GM21390 (cell line): Measurements from ENCODE around the gene UGGT2.
"Not testable (repeated sequence)": the region's sequence is repeated elsewhere in the genome, so short reads cannot be mapped to it uniquely, and the experiment has no call there.

Experiments
- ATAC-seq: cut with Tn5 transposase; IDR thresholded peaks from one replicate; pipeline ENCODE4 v1.9.1; 2021; ENCODE audit not compliant: unreplicated experiment

UGGT2 gene

DNA sequence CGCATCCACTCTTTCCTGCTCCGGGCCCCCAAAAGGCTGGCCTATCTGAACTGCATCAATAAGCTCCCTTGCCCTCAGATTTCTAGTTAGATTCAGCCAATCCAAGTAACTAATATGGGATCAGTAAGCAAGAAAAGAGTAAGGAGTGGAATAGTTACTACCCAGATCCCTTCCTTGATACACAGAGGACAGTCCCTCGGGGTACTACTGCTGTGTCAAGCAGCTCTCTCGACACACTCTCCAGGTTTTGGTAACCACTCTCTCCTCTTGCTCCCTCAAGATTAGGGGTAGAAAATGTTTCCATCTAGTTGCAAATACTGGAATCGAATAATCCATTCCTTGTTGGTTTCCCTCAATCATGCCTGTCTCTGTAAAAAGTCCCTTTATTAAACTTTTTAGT, 65.4 kb downstream of the UGGT2 start:
- ATAC-seq, result no peak

DNA sequence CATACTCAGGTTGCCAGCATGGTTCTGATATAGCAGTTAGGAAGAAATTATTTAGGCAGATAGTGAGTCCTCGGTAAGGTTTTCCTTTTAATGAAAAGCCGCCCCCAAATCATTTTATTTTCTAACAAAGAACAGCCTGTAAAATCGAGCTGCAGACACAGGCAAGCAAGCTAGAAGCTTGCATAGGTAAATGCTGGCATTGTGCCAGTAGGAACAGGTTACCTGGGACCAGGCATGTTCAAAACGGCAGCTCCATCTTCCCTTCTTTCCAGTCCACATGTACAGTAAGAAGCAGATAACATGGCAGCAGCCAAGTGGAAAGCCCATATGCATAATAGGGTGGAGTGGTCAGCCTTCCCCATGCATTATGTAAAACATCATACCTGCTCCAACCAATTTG, 71.1 kb downstream of the UGGT2 start:
- no peak for ATAC-seq

DNA sequence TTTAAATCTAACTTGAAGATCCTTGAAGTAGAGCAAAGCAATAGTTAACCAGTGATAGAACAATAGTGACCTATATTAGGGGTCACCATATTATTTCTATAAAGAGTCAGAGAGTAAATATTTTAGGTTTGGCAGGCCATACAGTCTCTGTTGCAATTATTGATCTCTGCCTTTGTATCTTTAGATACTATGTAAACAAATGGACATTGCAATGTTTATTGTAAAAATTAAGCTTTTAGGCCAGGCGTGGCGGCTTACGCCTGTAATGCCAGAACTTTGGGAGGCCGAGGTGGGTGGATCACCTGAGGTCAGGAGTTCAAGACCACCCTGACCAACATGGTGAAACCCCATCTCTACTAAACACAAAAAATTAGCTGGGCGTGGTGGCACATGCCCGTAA, 80.5 kb downstream of the UGGT2 start:
- not testable (repeated sequence) for ATAC-seq

DNA sequence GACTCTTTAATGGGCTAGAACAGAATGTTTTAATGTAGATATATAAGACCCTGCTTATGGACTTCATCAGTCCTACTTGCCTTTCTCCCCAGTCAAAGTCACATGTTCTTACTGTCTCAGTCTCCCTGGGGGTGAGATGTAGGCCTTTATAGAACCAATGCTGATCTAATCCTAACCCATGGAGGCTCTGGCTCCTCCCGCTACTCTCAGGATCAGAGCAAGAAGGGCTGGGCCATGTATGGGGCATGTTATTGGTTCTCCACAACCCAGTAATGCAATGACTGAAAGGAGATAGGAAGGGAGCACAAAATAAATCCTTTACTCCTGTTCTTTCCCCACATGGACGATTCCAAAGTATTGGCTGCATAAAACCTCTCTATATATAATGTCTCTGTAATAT, 82.3 kb downstream of the UGGT2 start:
- ATAC-seq, result no peak

DNA sequence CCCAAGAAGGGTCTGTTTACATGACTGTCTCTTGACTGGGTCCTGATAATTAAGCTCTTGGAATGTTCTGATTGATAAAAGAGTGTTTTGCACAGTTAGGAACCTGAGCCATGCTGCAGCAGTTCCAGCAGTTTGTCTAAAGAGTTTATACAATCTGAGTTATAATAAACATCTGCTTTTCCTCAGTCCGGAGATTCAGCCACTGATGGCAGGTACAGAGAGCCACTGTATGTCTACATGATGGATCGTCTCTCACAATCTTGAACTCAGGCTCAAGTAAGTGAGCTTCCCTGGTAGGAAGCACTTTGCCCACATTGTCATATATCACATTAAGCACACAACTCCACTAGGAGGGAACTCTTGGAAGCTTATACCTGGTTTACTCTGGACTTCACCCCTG, 84.3 kb downstream of the UGGT2 start:
- ATAC-seq, result no peak

DNA sequence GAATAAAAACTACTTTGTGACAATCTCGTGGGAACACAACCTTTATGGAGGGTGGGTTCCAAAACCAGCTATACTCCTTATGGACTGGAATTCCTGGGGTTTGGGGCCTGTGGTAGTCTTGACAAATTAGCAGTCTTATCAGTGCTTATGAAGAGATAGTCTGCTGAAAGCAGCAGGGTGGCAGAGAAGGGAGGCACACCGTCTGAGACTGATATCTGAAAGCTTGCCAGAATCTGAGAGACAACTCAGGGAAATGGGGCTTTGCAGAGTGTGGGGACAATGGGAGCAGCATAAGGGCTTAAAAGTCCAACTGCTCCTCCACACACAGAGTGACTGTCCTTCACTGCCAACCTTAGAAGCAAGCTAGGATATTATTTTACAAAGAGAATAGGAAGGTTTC, 95.9 kb downstream of the UGGT2 start:
- no peak for ATAC-seq

DNA sequence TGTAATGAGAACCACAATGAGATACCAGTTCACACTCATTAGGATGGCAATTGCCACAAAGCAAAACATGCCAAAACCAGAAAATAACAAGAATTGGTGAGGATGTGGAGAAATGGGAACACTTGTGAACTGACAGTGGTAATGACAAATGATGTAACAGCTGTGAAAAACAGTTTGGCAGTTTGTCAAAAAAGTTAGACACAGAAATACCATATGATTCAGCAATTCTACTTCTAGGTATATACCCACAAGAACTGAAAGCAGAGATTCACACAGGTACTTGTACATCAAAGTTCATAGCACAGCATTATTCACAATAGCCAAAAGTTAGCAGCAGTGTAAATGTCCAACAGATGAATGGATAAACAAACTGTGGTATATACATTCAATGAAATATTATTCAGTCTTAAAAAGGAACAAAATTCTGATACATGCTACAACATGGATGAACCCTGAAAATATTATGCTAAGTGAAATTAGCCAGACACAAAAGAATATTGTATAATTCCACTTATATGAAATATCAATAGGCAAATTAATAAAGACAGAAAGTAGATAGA, 96.5 kb downstream of the UGGT2 start:
- ATAC-seq, result no peak

DNA sequence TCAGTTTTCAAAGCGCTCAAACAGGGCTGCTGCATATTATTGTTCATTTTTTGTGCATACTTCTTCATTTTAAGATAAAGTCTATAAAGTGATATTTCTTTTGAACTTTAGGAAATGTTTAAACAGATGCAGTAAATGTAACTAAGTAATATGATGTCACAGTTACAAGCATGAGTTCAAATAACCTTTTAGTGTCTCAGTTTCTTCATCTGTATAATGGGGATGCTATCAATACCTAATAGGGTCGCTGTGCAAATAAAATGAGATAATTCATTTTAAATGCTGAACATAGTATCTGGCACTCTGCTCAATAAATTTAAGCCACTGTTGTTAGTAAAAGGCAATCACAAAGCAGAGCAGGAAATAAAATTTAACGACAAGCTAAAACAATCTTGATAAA, 97.5 kb downstream of the UGGT2 start:
- no peak for ATAC-seq

DNA sequence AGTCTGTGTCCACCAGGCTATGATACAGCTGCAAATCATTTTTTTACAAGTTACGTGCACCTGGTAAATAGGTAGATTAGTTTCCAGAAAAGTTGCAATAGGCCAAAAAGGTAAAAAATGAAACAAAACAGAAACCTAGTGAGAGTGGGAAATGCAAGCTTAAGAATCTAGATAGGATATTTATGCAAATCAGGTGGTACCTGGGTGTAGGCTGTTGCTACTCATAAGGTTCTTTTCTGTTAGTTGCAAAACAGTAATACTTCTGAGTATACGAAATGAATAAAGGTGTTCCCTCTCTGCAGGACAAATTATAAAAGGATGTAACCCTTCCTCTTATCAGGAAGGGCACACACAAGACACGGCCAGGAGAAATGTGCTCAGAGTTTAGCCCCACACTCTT, 97.9 kb downstream of the UGGT2 start:
- ATAC-seq, result peak; percentile 88

DNA sequence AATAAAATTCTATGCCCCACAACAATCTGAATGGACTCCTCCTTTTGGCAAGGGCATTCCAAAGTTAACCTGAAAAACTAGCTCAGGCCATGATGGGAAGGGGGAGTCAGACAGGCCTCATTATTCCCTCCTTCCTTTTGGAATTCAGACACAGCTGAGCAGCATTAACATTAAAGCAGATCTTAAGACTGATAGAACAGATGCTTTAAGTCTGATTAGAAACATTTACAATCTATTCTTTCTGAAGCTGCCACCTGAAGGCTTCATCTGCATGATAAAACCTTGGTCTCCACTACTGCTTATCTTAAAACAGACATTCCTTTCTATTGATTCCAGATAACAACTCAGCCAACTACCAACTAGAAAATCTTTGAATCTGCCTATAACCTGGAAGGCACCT, 98.9 kb downstream of the UGGT2 start:
- ATAC-seq, result no peak

DNA sequence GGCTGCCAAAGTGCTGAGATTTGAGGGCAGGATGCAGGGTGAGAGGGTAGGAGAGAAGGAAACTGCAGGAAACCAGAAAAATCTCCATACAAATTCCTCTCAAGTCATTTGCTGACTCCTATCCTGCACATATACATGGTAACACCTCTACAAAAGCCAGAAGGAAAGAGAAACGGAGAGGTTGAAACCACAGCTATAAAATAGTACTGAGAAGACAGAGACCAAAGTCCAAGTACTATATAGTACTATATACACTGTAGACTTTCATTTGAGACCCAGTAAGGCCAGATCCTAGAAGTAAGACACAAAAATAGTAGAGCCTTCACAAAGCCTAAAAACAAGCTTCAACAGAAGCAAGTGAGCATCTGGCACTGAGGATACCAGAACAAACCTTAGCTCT, 103.1 kb downstream of the UGGT2 start:
- no peak for ATAC-seq

DNA sequence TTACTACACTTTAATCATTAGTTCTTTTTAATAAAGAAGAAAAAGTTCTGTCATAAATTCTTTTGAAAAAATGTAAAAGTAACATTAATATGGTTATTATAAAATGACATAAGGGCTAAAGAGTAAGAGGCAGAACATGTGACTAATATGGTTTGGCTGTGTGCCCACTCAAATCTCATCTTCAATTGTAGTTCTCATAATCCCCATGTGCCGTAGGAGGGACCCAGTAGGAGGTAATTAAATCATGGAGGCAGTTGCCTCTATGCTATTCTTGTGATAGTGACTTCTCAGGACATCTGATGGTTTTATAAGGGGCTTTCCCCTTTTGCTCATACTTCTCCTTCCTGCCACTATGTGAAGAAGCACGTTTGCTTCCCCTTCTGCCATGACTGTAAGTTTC, 104.5 kb downstream of the UGGT2 start:
- ATAC-seq, result no peak

DNA sequence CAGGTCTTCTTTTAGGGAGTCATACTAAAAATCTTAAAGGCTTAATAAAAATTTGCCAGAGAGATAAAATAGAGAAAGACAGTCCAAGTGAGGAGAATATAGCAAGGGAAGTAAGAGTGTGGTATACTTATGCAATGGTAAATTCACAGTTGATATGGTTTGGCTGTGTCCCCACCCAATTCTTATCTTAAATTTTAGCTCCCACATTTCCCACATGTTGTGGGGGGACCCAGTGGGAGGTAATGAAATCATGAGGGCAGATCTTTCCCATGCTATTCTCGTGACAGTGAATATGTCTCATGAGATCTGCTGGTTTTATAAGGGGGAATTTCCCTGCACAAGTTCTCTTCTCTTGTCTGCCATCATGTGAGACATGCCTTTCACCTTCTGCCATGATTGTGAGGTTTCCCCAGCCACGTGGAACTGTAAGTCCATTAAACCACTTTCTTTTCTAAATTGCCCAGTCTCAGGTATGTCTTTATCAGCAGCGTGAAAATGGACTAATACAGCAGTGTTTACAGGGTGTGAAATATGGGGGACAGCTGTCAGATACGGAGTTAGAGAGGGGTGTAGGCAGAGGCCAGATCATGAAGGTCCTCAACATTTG, 115.4 kb downstream of the UGGT2 start:
- ATAC-seq, result no peak

DNA sequence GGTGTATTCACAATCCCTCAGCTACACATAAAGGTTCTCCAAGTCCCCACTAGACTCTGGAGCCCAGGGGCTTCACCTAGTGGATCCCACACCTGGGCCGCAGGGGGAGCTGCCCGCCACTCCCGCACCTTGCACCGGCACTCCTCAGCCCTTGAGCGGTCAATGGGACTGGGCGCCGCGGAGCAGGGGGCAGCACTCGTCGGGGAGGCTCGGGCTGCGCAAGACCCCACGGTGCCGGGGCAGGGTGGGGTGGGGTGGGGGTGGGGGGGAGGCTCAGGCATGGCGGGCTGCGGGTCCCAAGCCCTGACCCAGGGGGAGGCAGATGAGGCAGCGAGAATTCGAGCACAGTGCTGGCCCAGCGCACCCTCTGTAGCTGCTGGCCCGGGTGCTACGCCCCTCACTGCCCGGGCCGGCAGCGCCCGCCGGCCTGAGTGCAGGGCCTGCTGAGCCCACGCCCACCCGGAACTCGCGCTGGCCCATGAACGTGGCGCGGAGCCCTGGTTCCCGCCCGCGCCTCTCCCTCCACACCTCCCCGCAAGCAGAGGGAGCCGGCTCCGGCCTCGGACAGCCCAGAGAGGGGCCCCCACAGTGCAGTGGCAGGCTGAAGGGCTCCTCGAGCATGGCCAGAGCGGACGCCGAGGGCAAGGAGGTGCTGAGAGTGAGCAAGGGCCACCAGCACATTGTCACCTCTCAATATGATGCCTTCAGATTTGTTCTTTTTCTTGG, 121.7 kb downstream of the UGGT2 start:
- no peak for ATAC-seq

DNA sequence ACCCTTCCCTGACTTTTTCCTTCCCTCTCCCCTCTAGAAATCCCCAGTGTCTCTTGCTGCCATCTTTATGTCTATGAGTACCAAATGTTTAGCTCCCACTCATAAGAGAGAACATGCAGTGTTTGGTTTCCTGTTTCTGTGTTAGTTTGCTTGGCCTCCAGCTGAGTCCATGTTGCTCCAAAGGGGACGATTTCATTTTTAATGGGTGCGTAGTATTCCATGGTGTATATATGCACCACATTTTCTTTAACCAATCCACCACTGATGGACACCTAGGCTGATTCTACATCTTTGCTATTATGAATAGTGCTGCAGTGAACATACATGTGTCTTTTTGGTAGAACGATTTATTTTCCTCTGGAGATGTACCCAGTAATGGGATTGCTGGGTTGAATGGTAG, 123.8 kb downstream of the UGGT2 start:
- no peak for ATAC-seq

DNA sequence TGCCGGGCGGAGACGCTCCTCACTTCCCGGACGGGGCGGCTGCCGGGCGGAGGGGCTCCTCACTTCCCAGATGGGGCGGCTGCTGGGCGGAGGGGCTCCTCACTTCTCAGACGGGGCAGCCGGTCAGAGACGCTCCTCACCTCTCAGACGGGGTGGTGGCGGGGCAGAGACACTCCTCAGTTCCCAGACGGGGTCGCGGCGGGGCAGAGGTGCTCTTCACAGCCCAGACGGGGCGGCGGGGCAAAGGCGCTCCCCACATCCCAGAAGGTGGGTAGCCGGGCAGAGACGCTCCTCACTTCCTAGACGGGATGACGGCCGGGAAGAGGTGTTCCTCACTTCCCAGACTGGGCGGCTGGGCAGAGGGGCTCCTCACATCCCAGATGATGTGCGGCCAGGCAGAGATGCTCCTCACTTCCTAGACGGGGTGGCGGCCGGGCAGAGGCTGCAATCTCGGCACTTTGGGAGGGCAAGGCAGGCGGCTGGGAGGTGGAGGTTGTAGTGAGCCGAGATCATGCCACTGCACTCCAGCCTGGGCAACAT, 124.8 kb downstream of the UGGT2 start:
- not testable (repeated sequence) for ATAC-seq

DNA sequence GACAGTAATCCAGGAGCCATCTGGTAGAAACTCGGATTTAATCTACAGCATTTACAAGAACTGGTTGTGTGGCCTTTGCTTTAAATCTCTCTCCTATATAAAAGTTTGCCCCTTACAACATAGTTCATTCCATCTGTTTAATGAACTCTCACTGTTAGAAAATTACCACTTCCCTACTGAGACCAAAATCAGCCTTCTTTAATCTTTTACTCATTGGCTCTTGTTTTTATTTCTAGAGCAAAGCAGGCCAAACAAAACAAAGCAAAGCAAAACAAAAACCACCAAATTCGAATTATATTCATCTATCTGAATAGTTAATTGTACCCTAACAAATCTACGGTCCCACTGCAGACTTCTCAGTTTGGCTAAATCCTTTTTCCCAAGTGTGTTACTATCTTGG, 127.0 kb downstream of the UGGT2 start:
- no peak for ATAC-seq

DNA sequence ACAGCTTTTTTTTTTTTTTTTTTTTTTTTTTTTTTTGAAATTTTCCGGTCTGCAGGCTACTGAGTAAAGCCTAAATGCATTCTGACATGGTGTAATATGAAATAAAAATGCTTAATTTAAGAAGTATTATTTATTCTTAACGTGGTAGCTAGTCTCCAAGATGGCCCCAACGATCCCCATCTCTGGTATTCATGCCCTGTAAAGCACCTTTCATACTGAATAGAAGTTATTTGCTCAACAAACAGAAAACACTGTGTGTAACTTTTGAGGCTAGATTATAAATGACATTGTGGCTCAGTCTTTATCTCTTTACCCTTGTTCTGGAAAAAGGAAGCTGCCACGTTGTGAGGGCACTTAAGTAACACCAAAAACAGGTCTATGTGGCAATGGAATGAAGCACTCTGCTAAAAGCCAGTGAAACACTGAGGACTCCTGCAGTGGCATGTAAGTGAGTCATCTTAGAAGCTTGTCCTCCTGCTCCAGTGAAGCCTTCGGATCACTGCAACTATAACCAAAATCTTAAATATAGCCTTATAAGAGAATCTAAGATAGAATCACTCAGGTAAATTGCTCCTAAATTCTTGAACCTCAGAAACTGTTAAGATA, 128.7 kb downstream of the UGGT2 start:
- ATAC-seq, result no peak

DNA sequence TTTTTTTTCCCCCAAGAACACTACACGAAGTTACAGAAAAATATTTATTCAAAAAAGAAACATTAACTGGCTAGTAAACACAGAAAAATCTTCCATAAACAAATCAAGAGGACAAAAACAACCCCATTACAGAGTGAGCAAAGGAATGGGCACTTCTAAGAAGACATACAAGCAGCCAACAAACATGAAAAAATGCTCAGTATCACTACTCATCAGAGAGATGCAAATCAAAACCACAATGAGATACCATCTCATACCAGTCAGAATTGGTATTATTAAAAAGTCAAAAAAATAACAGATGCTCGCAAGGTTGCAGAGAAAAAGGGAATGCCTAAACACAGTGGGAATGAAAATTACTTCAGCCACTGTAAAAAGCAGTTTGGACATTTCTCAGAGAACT, 131.7 kb downstream of the UGGT2 start:
- ATAC-seq, result no peak

DNA sequence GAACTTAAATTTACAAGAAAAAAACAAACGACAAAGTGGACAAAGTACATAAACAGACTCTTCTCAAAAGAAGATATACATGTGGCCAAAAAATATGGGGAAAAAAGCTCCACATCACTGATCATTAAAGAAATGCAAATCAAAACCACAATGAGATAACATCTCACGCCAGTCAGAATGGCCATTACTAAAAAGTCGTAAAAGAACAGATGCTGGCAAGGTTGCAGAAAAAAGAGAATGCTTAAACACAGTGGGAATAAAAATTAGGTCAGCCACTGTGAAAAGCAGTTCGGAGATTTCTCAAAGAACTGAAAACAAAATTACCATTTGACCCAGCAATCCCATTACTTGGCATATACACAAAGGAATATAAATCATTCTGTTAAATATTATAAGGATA, 132.7 kb downstream of the UGGT2 start:
- no peak for ATAC-seq

DNA sequence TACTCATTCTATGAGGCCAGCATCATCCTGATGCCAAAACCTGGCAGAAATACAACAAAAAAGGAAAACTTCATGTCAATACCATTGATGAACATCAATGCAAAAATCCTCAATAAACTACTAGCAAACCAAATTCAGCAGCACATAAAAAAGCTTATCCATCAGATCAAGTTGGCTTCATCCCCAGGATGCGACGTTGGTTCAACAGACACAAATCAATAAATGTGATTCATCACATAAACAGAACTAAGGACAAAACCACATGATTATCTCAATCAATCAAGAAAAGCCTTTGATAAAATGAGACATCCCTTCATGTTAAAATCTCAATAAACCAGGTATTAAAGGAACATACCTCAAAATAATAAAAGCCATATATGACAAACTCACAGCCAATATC, 134.3 kb downstream of the UGGT2 start:
- no peak for ATAC-seq

DNA sequence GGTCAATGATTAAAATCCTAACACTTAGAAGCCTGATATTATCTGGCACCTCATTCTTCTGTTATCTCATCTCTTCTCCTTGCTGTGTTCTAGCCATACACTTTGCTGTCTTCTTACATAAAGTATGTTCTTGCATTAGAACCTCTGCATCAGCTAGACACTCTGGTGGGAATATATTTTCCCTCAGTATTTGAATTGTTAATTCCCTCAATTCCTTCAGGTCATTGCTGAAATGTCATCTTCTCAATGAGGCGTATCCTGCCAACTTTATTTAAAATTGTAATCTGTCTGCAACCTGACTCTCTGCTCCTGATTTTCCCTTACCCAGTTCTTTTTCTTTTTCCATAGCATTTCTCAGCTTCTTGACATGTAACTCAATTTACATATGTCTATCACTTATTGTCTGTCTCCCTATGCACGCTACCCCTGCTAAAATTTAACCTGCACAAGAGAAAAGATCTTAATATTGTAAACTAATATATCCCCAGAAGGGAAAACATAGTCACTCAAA, 138.2 kb downstream of the UGGT2 start:
- ATAC-seq, result no peak
